ENCODE results near the gene IFT43.

GRCh38 chr14:76117789-76118484 lies 132.4 kb downstream of the IFT43 start:
- TF ChIP-seq CTCF (IDR thresholded peaks at IDR 0.05; ENCODE audit: extremely low read depth in 1 of 2, insufficient read depth in 1 of 2, low read depth in 1 of 2, low read length in 2 of 2), result no peak
- no peak for TF ChIP-seq GATA2 (IDR thresholded peaks at IDR 0.05; ENCODE audit: insufficient read depth, insufficient read length, low read depth, low read length)
- no peak for TF ChIP-seq POLR2AphosphoS5 (IDR thresholded peaks at IDR 0.05; ENCODE audit: insufficient read depth, low read depth, low read length)
- no peak for TF ChIP-seq POLR2A (IDR thresholded peaks at IDR 0.05; ENCODE audit: low read depth, low read length)
